WTC11 (cell line): ENCODE data around the gene DCAF10. TPM values are rescaled to one million over a fixed set of nuclear protein-coding genes. Genes with fewer than 3 reads are reported as not detected.

Experiments used
- ATAC-seq: fragments of 200-7000 bp; cut with Tn5 transposase; 2 replicates; pipeline ENCODE4 v1.10.0; 2021; ENCODE audit warnings: mild to moderate bottlenecking, moderate library complexity
- CTCF ChIA-PET: fragments of 300-600 bp; sonication (Branson Sonifier 250); formaldehyde crosslinking; loops from one replicate; lab custom pipeline; 2021; ENCODE audit warnings: antibody characterized with exemption; lab: Charles Lee
- POLR2A ChIA-PET: fragments of 350-600 bp; sonication (Branson Sonifier 250); formaldehyde crosslinking; loops from one replicate; lab custom pipeline; 2021; ENCODE audit warnings: antibody characterized with exemption; lab: Charles Lee
- DNase-seq: peaks from one replicate; pipeline ENCODE4 v3.0.0; 2021; ENCODE audit warnings: low spot score
- H3K27ac Mint-ChIP-seq: 2 replicates; pipeline ENCODE4 v1.8.0; 2021; ENCODE audit warnings: mixed read lengths
- H3K27me3 Mint-ChIP-seq: 2 replicates; pipeline ENCODE4 v1.8.0; 2021; ENCODE audit warnings: low read depth, mild to moderate bottlenecking, moderate library complexity, mixed read lengths
- H3K36me3 Mint-ChIP-seq: 2 replicates; pipeline ENCODE4 v1.8.0; 2021; ENCODE audit warnings: mixed read lengths
- H3K4me1 Mint-ChIP-seq: 2 replicates; pipeline ENCODE4 v1.8.0; 2022; ENCODE audit warnings: mixed read lengths
- H3K4me3 Mint-ChIP-seq: 2 replicates; pipeline ENCODE4 v1.8.0; 2021; ENCODE audit warnings: mild to moderate bottlenecking, moderate library complexity, mixed read lengths
- H3K9me3 Mint-ChIP-seq: 2 replicates; pipeline ENCODE4 v1.8.0; 2021; ENCODE audit warnings: mixed read lengths
- AR ChIP-seq: fragments of 250-450 bp; sonication (Bioruptor Pico); IDR thresholded peaks from 2 replicates; pipeline ENCODE4 v1.9.0; 2021; ENCODE audit warnings: mild to moderate bottlenecking
- ATF3 ChIP-seq: sonication (generic); formaldehyde crosslinking; conservative IDR thresholded peaks from 2 replicates; pipeline ENCODE4 v1.8.1; 2022; ENCODE audit warnings: mild to moderate bottlenecking, missing genetic modification reagents
- ATF6 ChIP-seq: sonication (generic); formaldehyde crosslinking; IDR thresholded peaks from 2 replicates; pipeline ENCODE4 v1.8.1; 2023; ENCODE audit warnings: mild to moderate bottlenecking, missing genetic modification reagents
- CBFB ChIP-seq: sonication (generic); formaldehyde crosslinking; IDR thresholded peaks from 2 replicates; pipeline ENCODE4 v1.8.1; 2022; ENCODE audit warnings: mild to moderate bottlenecking, low read depth, missing genetic modification reagents
- ESRRA ChIP-seq: sonication (generic); formaldehyde crosslinking; IDR thresholded peaks from 2 replicates; pipeline ENCODE4 v1.8.1; 2022; ENCODE audit warnings: mild to moderate bottlenecking, missing genetic modification reagents, borderline replicate concordance
- ETV6 ChIP-seq: sonication (generic); formaldehyde crosslinking; IDR thresholded peaks from 2 replicates; pipeline ENCODE4 v1.8.1; 2022; ENCODE audit warnings: mild to moderate bottlenecking, missing genetic modification reagents
- MAX ChIP-seq: sonication (generic); formaldehyde crosslinking; IDR thresholded peaks from 2 replicates; pipeline ENCODE4 v1.8.0; 2022; ENCODE audit warnings: mild to moderate bottlenecking, missing genetic modification reagents
- MLX ChIP-seq: sonication (generic); formaldehyde crosslinking; IDR thresholded peaks from 2 replicates; pipeline ENCODE4 v1.8.1; 2023; ENCODE audit warnings: mild to moderate bottlenecking, missing genetic modification reagents, moderate library complexity
- MXD4 ChIP-seq: fragments of 250-450 bp; sonication (Bioruptor Pico); IDR thresholded peaks from 2 replicates; pipeline ENCODE4 v1.8.0; 2021; ENCODE audit warnings: mild to moderate bottlenecking, moderate library complexity, borderline replicate concordance
- MYBL2 ChIP-seq: sonication (generic); formaldehyde crosslinking; IDR thresholded peaks from 2 replicates; pipeline ENCODE4 v1.8.1; 2023; ENCODE audit warnings: mild to moderate bottlenecking, moderate library complexity, missing genetic modification reagents
- SMAD3 ChIP-seq: sonication (generic); formaldehyde crosslinking; IDR thresholded peaks from 2 replicates; pipeline ENCODE4 v1.8.0; 2022; ENCODE audit warnings: missing genetic modification reagents, mild to moderate bottlenecking, borderline replicate concordance
- TP53 ChIP-seq: sonication (generic); formaldehyde crosslinking; IDR thresholded peaks from 2 replicates; pipeline ENCODE4 v1.8.1; 2023; ENCODE audit warnings: mild to moderate bottlenecking, missing genetic modification reagents
- USF2 ChIP-seq: sonication (generic); formaldehyde crosslinking; IDR thresholded peaks from 2 replicates; pipeline ENCODE4 v1.8.1; 2023; ENCODE audit warnings: mild to moderate bottlenecking, missing genetic modification reagents, moderate library complexity
- ZMAT4 ChIP-seq: fragments of 250-450 bp; sonication (Bioruptor Pico); IDR thresholded peaks from 2 replicates; pipeline ENCODE4 v1.9.0; 2021; ENCODE audit warnings: mild to moderate bottlenecking
- ZNF263 ChIP-seq: sonication (generic); formaldehyde crosslinking; IDR thresholded peaks from 2 replicates; pipeline ENCODE4 v1.8.1; 2022; ENCODE audit warnings: low read depth, mild to moderate bottlenecking, moderate library complexity, missing genetic modification reagents
- ZNF396 ChIP-seq: fragments of 250-450 bp; sonication (Bioruptor Pico); IDR thresholded peaks from 2 replicates; pipeline ENCODE4 v1.8.0; 2021; ENCODE audit warnings: mild to moderate bottlenecking, moderate library complexity, borderline replicate concordance
- ZNF423 ChIP-seq: fragments of 250-450 bp; sonication (Bioruptor Pico); IDR thresholded peaks from 2 replicates; pipeline ENCODE4 v2.1.2; 2022; ENCODE audit warnings: mild to moderate bottlenecking, moderate library complexity
- ZNF425 ChIP-seq: fragments of 250-450 bp; sonication (Bioruptor Pico); conservative IDR thresholded peaks from 2 replicates; pipeline ENCODE4 v1.9.0; 2021; ENCODE audit warnings: mild to moderate bottlenecking
- ZNF512 ChIP-seq: sonication (generic); formaldehyde crosslinking; IDR thresholded peaks from 2 replicates; pipeline ENCODE4 v1.8.1; 2022; ENCODE audit warnings: missing genetic modification reagents, borderline replicate concordance
- ZNF532 ChIP-seq: fragments of 250-450 bp; sonication (Bioruptor Pico); IDR thresholded peaks from 2 replicates; pipeline ENCODE4 v1.9.0; 2021; ENCODE audit warnings: mild to moderate bottlenecking, borderline replicate concordance
- total RNA-seq: library from RNA; stranded (reverse); gene quantifications from 3 replicates; pipeline ENCODE4 v1.2.3, GENCODE V29; 2021

The DCAF10 gene
- total RNA-seq, 1 experiment from 2014 or later = 11.7 TPM

- no peaks in the 10 kb centered on the region for H3K4me1 Mint-ChIP-seq
- ATAC-seq (no peak), DNase-seq (no peak)
- no peaks in the 10 kb centered on the region for H3K9me3 Mint-ChIP-seq
- H3K27ac Mint-ChIP-seq = no peak overlapping the region
- H3K4me3 Mint-ChIP-seq = no peak overlapping the region
- peaks cover 23% of the 10 kb centered on the region for H3K27me3 Mint-ChIP-seq
- TF ChIP-seq ATF6 (CRISPR knock-in tag) = no peak
- TF ChIP-seq ESRRA (CRISPR knock-in tag) = no peak
- no peak for TF ChIP-seq ZNF532 (CRISPR knock-in tag)
- no peak for TF ChIP-seq ZNF263
- TF ChIP-seq ZNF423 (CRISPR knock-in tag) = no peak
- no peak for TF ChIP-seq TP53 (CRISPR knock-in tag)
- TF ChIP-seq MXD4 (CRISPR knock-in tag) = no peak
- TF ChIP-seq USF2 (CRISPR knock-in tag) = no peak
- no peak for TF ChIP-seq ZMAT4
- no peak for TF ChIP-seq ZNF512
- TF ChIP-seq ZNF396 = no peak
- TF ChIP-seq, all 79 proteins: peak for 0
- ChIA-PET POLR2A (no interaction called here), CTCF (no interaction called here)
- H3K36me3 Mint-ChIP-seq = no peaks in the 10 kb centered on the region
Observed at GRCh38 chr9:37792122-37792521, 8.5 kb upstream of the DCAF10 start.

- H3K27ac Mint-ChIP-seq = no peak overlapping the region; the same call in 1 of the 2 replicates
- no peaks in the 10 kb centered on the region for H3K9me3 Mint-ChIP-seq
- ATAC-seq (no peak), DNase-seq (no peak)
- H3K27me3 Mint-ChIP-seq = peaks cover 4% of the 10 kb centered on the region
- H3K4me3 Mint-ChIP-seq = no peak overlapping the region
- POLR2A ChIA-PET = no interaction called here
- peaks cover 5% of the 10 kb centered on the region for H3K4me1 Mint-ChIP-seq
- H3K36me3 Mint-ChIP-seq = no peaks in the 10 kb centered on the region
- CTCF ChIA-PET = no interaction called here
- no peak for TF ChIP-seq ZNF425 (CRISPR knock-in tag)
- TF ChIP-seq SMAD3 (CRISPR knock-in tag) = no peak
- no peak for TF ChIP-seq ATF3 (CRISPR knock-in tag)
- TF ChIP-seq MLX (CRISPR knock-in tag) = no peak
- TF ChIP-seq MYBL2 = no peak
- TF ChIP-seq TP53 (CRISPR knock-in tag) = no peak
- no peak for TF ChIP-seq MAX (CRISPR knock-in tag)
- TF ChIP-seq CBFB (CRISPR knock-in tag) = no peak
- TF ChIP-seq AR (CRISPR knock-in tag) = no peak
- TF ChIP-seq ETV6 (CRISPR knock-in tag) = no peak
Observed at GRCh38 chr9:37796232-37796631, 4.4 kb upstream of the DCAF10 start.
